ENCODE measurements around the gene ANKRD50.
A peak's percentile ranks its signal among the peaks of the same experiment; 100 is the strongest.

The ANKRD50 gene, protein sequence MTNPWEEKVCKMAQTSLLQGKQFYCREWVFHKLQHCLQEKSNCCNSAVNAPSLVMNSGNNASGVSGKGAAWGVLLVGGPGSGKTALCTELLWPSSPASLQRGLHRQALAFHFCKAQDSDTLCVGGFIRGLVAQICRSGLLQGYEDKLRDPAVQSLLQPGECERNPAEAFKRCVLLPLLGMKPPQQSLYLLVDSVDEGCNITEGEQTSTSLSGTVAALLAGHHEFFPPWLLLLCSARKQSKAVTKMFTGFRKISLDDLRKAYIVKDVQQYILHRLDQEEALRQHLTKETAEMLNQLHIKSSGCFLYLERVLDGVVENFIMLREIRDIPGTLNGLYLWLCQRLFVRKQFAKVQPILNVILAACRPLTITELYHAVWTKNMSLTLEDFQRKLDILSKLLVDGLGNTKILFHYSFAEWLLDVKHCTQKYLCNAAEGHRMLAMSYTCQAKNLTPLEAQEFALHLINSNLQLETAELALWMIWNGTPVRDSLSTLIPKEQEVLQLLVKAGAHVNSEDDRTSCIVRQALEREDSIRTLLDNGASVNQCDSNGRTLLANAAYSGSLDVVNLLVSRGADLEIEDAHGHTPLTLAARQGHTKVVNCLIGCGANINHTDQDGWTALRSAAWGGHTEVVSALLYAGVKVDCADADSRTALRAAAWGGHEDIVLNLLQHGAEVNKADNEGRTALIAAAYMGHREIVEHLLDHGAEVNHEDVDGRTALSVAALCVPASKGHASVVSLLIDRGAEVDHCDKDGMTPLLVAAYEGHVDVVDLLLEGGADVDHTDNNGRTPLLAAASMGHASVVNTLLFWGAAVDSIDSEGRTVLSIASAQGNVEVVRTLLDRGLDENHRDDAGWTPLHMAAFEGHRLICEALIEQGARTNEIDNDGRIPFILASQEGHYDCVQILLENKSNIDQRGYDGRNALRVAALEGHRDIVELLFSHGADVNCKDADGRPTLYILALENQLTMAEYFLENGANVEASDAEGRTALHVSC (N-terminal part only)

DNA sequence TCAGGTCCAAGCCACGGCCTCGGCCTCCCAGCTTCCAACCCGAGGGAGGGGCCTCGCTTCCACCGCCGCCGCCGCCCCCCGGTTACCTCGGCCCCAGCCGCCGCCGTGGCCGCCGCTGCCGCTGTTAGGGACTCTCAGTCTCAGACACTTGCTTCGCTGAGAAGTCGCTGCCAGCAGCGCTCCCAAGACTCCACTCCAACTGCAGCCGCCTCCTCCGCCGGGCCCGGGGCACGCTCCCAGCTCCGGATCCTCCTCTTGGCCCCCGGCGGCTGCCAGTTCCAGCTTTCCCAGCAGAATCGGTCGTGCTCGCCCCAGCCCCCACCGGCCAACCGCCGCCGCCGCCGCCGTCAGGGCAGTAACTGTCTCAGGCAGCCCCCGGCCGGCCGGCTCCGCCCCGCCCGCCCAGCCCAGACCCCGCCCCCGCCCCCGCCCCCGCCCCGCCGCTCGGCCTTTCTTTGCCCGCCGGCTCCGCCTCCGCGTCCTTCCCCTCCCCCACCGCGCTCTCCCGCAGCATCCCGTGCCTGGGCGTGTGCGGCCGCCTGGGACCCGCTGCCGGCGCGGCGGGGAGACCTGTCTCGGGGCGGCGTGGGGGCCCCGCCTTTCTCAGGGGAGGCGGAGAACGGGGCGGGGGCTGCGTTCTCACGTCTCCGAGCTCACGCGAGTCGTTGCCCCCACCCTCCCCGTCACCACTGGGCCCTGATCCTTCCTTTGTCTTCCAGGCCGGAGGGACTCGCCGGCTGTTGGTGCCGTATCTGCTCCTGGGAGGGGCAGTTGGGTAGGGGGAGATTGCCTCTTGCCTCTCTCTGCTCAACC, at the start of gene ANKRD50:
TSS of gene ANKRD50 (minus strand) at position 361 of the 813 bp plus-strand sequence. CDS start 2,221 bp downstream, outside the sequence.
- DNase-seq = peak; percentile 34

DNA sequence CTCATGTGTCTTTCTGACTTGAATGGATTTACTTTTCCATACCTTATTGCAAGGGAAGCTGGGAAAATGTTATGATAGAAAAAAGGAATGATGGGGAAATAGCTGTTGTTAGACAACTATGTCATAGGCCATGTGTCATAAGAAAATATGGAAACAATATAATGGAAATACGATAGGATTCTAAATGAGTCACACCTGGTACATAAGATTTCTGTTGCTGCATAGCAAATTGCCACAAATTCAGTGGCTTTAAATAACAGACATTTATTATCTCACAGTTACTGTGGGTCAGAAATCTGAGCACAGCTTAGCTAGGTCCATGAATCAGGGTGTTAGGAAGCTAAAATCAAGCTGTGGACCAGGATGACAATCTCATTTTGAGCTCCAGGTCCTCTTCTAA, 44.6 kb upstream of the ANKRD50 start:
- no peak for DNase-seq

DNA sequence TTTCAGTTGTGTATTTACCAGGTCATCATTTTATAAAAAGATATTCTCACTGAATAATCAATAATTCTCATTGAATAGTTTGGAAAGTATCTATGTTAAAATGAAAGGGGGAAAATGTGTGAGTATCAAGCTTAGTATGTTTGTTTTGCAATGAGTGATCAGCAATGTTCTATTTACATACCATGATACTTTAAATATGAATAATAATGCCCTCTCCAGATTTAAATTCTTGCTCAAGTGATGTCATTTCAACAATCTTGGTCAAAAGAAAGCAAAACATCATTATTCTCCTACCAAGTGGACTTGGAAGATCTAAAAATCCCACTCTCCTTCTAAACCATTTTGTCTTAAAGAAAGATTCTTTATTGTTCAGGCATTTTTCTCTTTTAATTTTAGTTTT, 42.1 kb upstream of the ANKRD50 start:
- no peak for DNase-seq

DNA sequence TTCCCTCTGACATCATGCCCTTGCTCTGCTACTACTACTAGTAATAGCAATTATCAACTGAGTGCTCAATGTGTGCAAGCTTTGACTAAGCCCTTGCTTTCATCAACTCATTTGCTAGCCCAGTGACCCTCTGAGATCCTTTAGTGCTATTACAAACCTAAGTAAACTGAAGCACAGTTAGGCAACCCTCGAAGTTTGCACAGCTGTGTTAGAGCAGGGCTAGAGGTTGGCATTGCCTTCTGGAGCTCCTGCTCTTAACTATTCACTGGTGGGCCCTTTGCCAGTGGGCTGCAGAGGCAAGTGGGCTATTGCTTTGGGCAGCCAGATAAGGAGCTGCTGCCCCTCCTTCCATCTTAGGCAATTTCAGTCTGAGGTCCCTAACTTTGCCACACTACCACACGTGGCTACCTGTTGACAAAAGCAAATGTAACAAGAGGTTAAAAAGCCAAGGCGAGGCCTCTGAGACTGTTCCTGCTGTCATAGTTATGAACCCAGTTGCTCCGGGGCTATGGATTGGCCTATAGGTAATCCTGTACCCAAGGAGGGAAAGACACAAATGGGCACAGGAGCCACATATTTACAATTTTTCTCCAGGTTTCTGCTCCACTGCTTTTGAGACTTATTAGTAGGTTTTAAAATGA, 41.5 kb upstream of the ANKRD50 start:
- no peak for DNase-seq

DNA sequence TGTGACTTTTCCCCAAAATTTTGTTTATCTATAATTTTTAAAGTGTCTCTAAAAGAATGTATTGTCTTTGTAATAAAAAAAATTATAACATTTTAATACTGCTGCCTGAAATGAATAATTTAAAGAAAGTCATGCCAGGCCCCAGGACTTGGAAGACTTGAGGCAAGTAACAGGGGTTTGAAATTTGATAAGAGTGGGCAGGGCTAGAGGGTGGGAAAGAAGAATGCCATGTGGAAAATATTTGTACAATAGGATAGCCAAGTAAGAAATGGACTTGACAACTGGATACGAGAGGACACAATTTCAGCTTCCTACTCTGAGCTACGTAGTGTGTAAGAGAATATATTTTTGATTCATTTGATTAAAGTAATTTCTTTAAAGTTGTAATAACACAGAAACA, 36.9 kb upstream of the ANKRD50 start:
- DNase-seq = no peak

DNA sequence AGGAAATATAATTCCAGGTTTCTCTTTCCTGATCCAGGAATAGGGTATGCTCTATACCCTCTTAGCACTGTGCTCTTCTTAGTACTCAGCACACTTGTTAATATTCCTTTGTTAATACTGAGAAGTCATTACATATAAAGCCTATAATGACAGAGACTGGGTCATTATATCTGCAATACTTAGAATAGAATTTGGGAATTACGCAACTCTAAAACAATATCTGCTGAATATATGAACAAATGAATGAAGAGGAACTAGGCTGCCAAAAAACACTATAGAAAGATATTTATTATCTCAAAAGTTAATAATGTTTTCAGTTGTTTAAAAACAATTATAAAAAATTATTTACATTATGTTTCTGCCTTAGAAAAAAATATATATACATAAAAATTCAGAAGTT, 36.4 kb upstream of the ANKRD50 start:
- no peak for DNase-seq

DNA sequence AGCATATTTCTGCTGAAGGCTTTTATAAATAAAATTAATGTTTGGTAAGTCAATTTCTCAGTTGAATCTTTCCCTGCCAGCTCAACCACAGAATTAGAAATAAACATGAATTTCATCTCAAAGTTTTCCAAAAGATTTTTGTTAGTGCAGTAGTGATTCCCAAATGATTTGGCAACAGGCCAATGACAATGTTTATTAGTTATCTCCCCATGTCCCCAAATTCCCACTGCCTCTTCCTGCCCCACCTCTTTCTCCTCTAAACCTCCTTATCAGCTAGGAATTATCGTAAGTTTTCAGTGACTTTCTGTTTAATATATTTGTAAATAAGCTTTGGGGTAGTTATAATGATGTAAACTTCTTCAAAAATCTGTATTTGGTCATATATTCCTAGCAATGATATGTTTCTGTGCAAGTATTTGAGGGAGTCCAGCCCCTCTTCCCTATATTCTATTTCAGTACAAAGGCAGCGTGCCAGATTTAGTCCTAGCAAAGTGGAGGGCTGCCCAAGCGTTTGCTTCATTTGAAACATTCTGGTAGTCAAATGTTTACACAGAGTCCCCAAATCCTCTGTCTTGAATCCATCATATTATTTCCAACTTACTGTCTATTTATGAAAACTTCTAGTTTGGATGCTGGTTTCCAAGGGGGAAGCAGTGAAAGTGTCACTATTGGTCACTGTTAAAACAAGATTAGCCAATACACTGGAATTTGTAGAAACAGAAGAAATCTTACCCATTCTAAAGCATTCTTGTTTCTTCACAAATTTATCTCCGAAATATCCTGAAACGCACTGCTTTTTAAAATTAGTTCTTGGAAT, 33.7 kb upstream of the ANKRD50 start:
- no peak for DNase-seq

DNA sequence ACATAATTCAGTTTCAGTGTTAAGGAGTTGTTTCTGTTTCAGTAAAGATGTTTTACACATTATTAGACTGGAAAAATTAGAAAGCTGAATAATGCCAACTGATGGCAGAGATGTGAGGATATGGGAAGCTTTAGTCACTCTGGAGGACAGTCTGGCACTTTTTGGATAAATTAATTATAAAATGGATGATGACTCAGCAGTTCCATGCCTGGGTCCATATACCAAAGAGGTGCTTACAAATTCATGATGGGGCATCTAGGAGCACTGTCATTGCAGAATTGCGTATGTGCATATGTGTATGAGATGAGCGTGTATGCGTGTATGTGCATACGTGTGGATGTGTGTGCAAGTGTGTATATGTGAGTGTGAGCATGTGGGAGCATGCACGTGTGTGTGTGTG, 31.2 kb upstream of the ANKRD50 start:
- DNase-seq = no peak

DNA sequence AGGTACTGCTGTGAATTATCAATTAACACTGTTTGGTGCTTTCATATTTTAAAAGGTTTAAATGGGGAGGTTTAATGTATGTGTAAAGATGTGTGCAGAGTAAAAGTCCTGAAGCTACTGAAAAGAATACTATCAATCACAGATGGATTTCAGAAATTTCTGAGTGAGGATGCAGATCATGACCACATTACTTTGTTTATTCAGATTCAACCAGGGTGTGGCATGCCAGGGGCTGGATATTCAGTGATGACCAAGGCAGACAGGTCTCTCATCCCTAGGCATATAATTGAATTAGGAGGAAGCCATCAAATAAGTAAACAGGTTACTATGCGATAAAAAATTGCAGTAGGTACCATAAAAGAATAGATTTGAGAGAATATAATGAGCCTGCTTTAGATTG, 28.0 kb upstream of the ANKRD50 start:
- no peak for DNase-seq

DNA sequence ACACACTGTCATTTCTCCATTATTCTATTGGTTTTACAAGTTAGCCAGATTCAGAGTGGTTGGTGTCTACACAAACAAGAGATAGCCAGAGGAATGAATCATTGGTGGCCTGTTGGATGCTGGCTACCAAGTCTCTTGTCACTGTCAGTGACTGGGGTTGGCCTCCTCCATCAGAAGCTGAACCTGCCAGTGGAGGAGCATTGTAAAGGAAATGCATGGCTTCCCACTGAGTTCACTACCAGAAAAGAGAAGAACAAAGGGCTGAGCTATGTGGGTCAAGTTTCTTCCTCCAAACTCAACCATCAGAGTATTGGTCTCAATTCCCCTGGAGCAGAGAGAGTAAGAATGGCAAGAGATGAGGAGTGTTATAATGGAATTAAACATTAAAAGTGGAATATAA, 26.5 kb upstream of the ANKRD50 start:
- DNase-seq = no peak

DNA sequence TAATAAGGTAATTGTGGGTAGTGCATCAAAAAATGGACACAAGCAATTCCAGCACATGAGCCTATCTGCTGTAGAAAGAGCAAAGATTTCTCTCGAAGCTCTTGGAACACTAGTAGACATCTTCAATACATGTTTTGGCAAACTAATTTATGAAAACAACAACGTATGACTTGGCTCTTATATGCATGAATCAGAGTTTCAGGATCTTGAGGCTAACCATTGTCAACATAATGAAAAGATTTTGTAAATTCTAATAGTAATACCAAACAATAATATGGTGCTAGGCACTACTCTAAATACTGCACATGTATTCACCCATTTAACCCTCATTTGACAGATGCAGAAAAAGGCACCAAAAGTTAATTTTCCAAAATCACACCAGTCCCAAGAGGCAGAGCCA, 25.1 kb upstream of the ANKRD50 start:
- no peak for DNase-seq

DNA sequence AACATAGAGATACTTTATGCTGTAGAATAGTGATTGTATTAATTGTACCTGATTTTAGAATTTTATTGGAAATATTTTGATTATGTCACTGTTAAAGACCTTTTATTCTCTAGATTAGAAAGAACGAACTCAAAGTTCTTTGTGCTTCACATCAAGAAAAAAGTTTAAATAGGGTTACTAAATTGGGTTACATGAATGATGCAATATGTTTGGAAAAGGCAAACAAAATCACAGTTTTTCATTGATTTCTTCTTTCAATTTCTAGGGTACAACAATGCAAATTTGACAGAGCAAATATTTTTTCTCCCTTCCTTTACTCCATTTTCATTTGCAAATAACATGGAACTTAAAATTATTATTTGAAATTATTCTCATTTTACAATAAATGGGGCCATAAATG, 24.0 kb upstream of the ANKRD50 start:
- DNase-seq = no peak

DNA sequence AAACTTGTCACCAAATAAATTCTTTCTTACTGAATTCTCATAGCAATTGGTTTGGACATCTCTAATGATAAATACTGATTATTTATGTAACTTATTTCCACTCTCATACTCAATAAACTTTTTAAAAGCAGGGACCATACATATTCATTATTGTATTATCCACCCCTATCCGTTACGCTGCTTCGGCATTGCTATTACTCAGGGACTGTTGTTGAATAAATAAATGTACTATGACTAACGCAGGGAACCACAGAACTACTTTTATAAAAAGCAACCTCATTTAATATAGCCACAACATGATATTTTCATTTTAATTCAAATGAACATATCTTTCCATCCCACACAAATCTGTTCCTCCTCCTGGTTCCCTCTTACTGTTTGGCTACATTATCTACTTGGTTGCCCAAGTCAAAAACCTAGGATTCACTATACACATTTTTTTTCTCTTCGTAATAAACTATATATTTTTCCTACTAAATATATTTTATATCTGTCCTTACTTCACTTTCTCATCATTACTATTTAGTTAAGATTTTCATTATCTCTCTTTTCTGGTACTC, 14.9 kb upstream of the ANKRD50 start:
- DNase-seq = no peak

DNA sequence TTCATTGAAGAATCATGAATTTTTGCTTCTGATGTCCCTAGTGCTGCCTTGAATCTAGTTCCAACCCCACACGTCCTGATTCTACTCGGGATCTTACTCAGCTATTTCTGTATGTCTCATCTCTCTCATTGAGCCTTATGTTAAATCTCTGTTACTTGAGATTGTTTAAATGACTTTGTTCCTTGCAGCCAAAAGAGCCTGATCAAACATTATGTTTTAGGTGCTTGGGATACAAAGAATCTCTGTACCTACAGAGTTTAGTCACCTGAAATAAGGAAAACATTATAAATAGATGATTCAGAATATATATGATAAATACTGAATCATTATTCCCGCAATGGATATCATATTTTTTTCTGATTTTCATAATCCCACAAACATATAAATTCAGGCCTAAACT, 13.7 kb upstream of the ANKRD50 start:
- no peak for DNase-seq

DNA sequence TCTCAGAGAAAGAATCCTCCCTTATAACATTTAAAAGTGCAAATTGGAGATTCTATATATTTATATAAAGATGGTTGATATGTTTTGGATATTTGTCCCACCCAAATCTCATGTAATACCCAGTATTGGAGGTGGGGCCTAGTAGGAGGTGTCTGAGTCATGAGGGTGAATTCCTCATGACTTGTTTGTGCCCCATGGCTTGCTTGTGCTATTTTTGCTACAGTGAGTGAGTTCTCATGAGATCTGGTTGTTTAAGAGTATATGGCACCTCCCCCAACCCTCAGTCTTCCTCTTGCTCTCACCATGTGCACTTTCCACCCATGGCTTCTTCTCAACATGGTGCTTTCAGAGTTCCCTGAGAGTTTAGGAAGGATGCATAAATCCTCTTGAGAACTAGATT, 9.5 kb upstream of the ANKRD50 start:
- no peak for DNase-seq

DNA sequence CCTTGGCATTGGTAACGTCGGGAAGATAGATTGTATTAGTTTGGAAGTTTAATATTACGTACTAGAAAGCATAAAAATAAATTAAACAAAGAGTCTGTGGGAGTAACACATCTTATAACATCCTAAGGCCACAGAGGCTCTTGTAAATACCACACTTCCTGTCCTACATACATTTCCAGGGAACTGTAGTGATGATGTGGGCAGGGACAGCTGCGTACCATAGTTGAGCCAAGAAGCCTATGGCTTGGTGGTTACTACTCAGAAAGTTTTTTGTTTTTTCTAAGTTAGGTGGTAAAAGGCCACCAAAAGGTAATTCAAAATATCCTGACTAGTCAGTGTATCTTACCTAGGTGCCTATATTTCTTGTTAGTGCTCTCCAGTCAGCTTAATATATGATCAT, 4.6 kb upstream of the ANKRD50 start:
- no peak for DNase-seq

DNA sequence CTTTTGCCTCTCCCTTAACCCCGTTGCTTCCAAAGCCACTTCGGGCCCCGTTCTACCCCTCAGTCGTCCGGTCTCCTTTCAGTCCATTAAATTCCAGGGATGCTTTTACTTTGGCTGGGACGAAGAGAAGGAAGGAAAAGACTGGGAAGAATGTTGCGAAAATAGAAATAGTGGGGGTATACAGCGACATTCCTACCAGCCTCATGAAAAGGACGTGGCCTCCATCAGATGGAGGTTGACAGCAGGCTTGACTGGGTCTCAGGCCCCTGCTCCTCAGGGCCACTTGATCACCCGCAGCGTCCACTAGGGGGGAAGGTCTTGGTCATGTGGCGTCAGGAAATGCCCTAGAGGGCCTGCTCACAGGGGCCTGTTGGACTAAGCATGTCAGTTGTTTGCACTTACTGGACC, 657 bp upstream of the ANKRD50 start:
- DNase-seq = no peak

DNA sequence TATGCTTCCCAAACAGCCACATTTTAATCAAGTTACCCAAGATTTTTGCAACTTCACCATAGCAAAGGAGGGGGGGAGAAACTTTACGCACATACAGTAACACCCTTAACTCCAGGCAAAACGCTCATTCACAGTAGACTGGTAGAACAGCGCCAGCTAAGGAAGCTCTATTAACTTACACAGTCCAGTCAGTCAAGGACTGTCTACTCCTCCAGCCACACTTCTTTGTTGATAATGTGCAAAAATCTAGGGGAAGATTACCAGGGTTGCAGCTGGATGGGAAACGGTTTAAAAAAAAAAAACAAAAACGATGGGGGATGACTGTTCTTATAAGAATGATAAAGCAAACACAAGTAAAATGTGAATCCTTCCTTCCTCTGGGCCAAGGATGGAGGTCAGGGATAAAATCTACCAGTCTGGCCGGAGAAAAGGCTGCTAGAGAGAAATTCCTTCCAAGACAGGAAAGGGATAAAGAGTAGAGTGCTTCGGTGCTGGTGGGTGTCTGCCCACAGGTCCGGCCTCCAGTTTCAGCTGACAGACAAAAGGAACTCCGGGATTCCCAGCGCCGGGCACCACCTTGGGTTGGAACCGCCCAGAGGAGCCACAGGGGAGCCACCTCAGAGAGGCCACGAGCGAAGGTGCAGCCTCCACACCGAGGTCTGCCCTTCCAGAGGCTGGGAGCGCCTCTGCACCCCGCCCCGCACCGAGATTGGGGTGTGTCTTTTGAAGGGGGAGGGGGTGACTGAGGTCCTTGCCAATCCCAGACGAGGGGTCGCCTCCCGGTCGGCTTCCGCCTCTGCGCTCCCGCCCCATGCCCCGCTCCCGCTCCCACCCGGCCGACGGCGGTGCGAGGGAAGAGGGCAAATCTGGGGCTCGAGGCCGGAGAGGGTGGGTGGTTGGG, 811 bp downstream of the ANKRD50 start:
- peak; percentile 0 for DNase-seq

DNA sequence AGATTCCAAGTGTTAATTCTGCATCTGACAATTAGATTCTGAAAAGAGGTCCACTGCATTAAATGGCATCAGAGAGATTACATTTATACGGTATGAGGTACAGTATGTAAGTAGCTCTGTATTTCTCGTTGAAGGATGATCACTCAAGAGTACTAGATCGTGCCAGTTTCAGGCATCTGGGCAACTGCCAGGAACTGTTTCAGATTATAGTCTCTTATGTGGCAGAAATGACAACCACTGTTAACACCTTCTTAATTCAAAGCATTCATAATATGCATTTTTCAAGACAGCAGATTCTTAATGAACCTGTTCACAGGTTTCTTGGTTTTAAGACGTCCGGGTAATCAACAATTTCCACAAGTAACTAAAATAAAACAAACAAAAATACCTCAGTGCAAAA, 1.6 kb downstream of the ANKRD50 start:
- DNase-seq = no peak

All from GOT3 (cell line).